Measurements from ENCODE around the gene INO80D.

DNA sequence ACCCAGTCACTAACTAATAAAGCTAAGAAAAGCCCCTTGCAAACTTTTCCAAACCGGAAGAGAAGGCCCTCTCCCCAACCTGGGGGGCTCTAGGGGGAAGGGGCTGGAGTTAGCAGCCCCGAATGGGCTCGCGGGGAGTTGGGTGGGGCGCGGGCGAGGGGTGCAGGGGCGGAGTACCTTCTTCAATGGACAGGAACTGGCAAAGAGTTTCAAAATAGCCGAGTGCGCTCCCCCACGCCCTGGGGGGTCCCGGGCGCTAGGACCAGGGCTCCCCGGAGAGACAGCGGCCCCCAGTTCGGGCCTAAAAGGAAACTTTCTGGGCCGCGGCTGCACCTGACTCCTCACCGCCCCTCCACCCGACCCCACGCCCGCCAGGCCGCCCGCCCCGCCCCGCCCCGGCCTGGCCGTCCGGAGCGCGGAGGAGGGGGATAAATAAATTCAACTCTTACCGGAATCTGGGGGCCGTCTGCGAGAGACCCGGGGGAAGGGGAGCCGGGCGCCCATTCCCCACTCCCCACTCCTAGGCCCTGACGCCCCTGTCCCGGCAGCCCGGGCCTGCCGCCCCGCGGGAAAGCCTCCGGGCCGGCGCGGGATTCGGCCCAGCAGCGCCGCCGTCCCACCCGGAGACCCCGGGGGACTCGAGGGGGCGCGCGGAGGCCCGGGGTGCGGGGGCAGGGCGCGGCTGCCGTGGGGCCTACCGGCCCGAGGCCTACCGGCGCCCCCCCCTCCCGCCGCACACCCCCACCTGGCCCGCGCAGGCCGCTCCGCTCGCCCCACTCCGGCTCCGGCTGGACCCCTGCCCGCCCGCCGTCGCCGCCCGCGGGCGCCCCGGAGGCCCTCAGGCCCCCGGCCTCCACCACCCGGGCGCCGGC lies 868 bp downstream of the INO80D start:
- TF ChIP-seq, protein P1, sequence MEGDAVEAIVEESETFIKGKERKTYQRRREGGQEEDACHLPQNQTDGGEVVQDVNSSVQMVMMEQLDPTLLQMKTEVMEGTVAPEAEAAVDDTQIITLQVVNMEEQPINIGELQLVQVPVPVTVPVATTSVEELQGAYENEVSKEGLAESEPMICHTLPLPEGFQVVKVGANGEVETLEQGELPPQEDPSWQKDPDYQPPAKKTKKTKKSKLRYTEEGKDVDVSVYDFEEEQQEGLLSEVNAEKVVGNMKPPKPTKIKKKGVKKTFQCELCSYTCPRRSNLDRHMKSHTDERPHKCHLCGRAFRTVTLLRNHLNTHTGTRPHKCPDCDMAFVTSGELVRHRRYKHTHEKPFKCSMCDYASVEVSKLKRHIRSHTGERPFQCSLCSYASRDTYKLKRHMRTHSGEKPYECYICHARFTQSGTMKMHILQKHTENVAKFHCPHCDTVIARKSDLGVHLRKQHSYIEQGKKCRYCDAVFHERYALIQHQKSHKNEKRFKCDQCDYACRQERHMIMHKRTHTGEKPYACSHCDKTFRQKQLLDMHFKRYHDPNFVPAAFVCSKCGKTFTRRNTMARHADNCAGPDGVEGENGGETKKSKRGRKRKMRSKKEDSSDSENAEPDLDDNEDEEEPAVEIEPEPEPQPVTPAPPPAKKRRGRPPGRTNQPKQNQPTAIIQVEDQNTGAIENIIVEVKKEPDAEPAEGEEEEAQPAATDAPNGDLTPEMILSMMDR (IDR thresholded peaks at IDR 0.05; ENCODE audit: low read length), result no peak
- TF ChIP-seq EZH2 (IDR thresholded peaks at IDR 0.05; ENCODE audit: borderline replicate concordance, low read length), result no peak
